ENCODE data around the gene RPL28.

DNA sequence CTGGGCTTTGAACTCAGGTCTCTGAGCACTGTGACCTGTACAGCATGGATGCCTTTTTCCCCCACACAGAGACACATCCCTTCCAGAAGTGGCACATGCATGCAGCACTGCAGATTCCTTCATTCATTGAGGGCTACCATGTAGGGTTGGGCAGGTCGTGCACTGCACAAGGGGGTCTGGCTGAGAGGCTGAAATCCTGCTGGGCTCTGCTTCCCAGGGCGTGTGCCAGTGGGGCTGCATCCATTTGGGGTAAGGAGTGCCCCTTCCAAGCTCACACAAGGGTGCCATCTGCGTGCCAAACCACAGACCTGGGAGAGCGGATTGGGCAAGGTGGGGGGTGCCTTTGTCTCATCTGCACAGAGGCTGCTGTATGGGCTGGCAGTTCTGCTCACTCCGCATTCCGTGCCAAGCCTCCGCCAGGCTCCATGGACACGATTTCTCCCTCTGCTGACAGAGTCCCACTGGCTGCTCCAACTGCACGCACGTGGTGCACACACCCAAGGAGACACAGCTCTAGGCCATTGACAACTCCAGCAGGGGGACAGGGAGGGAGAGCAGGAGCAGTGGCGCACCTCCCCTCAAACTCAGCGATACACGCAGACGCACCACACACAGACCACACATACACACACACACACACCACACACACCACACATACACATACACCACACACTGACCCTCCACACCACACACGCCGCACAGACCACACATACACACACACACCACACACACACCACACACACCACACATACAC is 61.9 kb downstream of the RPL28 start:
- TF ChIP-seq, protein P1, sequence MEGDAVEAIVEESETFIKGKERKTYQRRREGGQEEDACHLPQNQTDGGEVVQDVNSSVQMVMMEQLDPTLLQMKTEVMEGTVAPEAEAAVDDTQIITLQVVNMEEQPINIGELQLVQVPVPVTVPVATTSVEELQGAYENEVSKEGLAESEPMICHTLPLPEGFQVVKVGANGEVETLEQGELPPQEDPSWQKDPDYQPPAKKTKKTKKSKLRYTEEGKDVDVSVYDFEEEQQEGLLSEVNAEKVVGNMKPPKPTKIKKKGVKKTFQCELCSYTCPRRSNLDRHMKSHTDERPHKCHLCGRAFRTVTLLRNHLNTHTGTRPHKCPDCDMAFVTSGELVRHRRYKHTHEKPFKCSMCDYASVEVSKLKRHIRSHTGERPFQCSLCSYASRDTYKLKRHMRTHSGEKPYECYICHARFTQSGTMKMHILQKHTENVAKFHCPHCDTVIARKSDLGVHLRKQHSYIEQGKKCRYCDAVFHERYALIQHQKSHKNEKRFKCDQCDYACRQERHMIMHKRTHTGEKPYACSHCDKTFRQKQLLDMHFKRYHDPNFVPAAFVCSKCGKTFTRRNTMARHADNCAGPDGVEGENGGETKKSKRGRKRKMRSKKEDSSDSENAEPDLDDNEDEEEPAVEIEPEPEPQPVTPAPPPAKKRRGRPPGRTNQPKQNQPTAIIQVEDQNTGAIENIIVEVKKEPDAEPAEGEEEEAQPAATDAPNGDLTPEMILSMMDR (IDR thresholded peaks at IDR 0.05), result no peak
- TF ChIP-seq POLR2A (IDR thresholded peaks at IDR 0.05) (no peak), POLR2AphosphoS5 (IDR thresholded peaks at IDR 0.05; ENCODE audit: insufficient read depth in 1 of 2, low read depth in 1 of 2) (no peak)

Data from vagina (tissue), 2 donors.